ENCODE results near the gene RAB36. TPM values are rescaled to one million over a fixed set of nuclear protein-coding genes. Genes with fewer than 3 reads are reported as not detected.

The RAB36 gene
- total RNA-seq, 1 donor from 2014 or later: 0.26 TPM

DNA sequence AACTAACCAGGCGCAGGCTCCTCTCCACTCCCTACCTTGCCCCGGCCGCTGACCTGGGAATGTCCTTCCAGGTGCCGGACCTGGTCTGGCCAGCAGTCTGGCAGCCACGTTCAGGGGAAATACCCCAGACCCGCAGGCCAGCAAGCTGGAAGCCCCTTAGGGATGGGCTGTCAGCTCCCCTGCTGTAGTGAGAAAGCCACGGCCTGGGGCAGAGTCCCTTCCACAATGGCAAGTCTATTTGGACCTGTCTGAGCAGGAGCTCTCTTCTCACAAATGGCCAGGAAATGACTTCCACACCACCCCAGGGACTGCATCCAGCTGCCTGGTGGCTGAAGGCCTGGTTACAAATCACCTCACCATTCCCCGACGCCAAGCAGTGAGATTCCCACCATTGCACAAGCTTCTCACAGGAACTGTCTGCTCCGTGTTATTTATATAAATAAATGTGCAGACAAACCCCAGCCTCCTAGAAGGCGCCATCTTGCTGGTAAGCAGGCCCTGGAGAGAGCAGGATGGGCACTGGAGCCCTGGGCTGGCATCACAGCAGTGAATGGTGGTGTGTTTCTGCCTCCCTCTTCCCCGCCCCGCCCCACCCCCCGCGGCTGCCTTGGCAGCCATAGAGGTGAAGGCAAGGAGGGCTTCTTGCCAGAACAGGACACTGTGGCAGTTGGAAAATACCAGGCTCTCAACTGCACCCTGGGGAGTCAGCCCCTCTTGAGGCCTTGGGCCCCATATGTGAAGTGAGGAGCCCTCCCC is 27.2 kb upstream of the RAB36 start:
- FAIRE-seq (no peak), DNase-seq (ENCODE audit: low read depth) (no peak)
- TF ChIP-seq, protein P1, sequence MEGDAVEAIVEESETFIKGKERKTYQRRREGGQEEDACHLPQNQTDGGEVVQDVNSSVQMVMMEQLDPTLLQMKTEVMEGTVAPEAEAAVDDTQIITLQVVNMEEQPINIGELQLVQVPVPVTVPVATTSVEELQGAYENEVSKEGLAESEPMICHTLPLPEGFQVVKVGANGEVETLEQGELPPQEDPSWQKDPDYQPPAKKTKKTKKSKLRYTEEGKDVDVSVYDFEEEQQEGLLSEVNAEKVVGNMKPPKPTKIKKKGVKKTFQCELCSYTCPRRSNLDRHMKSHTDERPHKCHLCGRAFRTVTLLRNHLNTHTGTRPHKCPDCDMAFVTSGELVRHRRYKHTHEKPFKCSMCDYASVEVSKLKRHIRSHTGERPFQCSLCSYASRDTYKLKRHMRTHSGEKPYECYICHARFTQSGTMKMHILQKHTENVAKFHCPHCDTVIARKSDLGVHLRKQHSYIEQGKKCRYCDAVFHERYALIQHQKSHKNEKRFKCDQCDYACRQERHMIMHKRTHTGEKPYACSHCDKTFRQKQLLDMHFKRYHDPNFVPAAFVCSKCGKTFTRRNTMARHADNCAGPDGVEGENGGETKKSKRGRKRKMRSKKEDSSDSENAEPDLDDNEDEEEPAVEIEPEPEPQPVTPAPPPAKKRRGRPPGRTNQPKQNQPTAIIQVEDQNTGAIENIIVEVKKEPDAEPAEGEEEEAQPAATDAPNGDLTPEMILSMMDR (IDR thresholded peaks at IDR 0.05; ENCODE audit: insufficient read depth, low read length, severe bottlenecking): no peak
- H3K4me3 ChIP-seq (ENCODE audit: low read depth, low read length): no peak overlapping the region
- no peaks in the 10 kb centered on the region for H3K36me3 ChIP-seq (ENCODE audit: control insufficient read depth, insufficient read depth, low read length)
- H3K27me3 ChIP-seq (ENCODE audit: control insufficient read depth, insufficient read depth, low read length): no peaks in the 10 kb centered on the region

- FAIRE-seq (no peak), DNase-seq (ENCODE audit: low read depth) (no peak)
- TF ChIP-seq, protein P1 (IDR thresholded peaks at IDR 0.05; ENCODE audit: insufficient read depth, low read length, severe bottlenecking): no peak
- Histone ChIP-seq H3K36me3 (ENCODE audit: control insufficient read depth, insufficient read depth, low read length) (no peaks in the 10 kb centered on the region), H3K27me3 (ENCODE audit: control insufficient read depth, insufficient read depth, low read length) (no peaks in the 10 kb centered on the region), H3K4me3 (ENCODE audit: low read depth, low read length) (no peak overlapping the region)
These were observed 26.4 kb upstream of the RAB36 start for GRCh38 chr22:23118647-23119493.

- TF ChIP-seq, protein P1 (IDR thresholded peaks at IDR 0.05; ENCODE audit: insufficient read depth, low read length, severe bottlenecking): no peak
- Histone ChIP-seq H3K4me3 (ENCODE audit: low read depth, low read length) (no peak overlapping the region), H3K36me3 (ENCODE audit: control insufficient read depth, insufficient read depth, low read length) (no peaks in the 10 kb centered on the region), H3K27me3 (ENCODE audit: control insufficient read depth, insufficient read depth, low read length) (no peaks in the 10 kb centered on the region)
- FAIRE-seq: no peak
- no peak for DNase-seq (ENCODE audit: low read depth)
These were observed 25.5 kb upstream of the RAB36 start for GRCh38 chr22:23119494-23120414.

- DNase-seq (ENCODE audit: low read depth): no peak
- H3K36me3 ChIP-seq (ENCODE audit: control insufficient read depth, insufficient read depth, low read length): no peaks in the 10 kb centered on the region
- H3K4me3 ChIP-seq (ENCODE audit: low read depth, low read length): no peak overlapping the region
- no peak for FAIRE-seq
- TF ChIP-seq, protein P1 (IDR thresholded peaks at IDR 0.05; ENCODE audit: insufficient read depth, low read length, severe bottlenecking): no peak
- H3K27me3 ChIP-seq (ENCODE audit: control insufficient read depth, insufficient read depth, low read length): no peaks in the 10 kb centered on the region
These were observed 24.8 kb upstream of the RAB36 start for GRCh38 chr22:23120415-23120899.

GRCh38 chr22:23121000-23121421 is 24.3 kb upstream of the RAB36 start:
- TF ChIP-seq, protein P1 (IDR thresholded peaks at IDR 0.05; ENCODE audit: insufficient read depth, low read length, severe bottlenecking): no peak
- no peak for FAIRE-seq
- H3K27me3 ChIP-seq (ENCODE audit: control insufficient read depth, insufficient read depth, low read length): no peaks in the 10 kb centered on the region

More at GRCh38 chr22:23121000-23121421, 24.3 kb upstream of the RAB36 start:
- no peak overlapping the region for H3K4me3 ChIP-seq (ENCODE audit: low read depth, low read length)
- DNase-seq (ENCODE audit: low read depth): no peak
- H3K36me3 ChIP-seq (ENCODE audit: control insufficient read depth, insufficient read depth, low read length): no peaks in the 10 kb centered on the region
